Neural cell (in vitro differentiated cells): ENCODE measurements around the gene C19orf44. TPM values are rescaled to one million over a fixed set of nuclear protein-coding genes. Genes with fewer than 3 reads are reported as not detected.

Experiments used
- H2AFZ ChIP-seq: fragments of 200-600, 300-800 bp; sonication (generic), shearing (Covaris generic); 2 replicates; pipeline ENCODE4 v1.6.0; 2014; ENCODE audit warnings: low read depth, mild to moderate bottlenecking, antibody characterized with exemption, low read length, moderate library complexity
- H3F3A ChIP-seq: fragments of 200-600 bp; shearing (Covaris generic); 2 replicates; pipeline ENCODE4 v1.6.1; 2016; ENCODE audit warnings: mild to moderate bottlenecking, moderate library complexity, mixed read lengths, antibody characterized with exemption, low read length; ENCODE audit not compliant: insufficient read depth, poor library complexity, severe bottlenecking
- H3K27ac ChIP-seq: fragments of 200-600, 300-800 bp; sonication (generic), shearing (Covaris generic); 2 replicates; pipeline ENCODE4 v1.5.1; 2014; ENCODE audit warnings: mild to moderate bottlenecking, low read length, moderate library complexity
- H3K27me3 ChIP-seq: fragments of 300-800, 200-600 bp; sonication (generic), shearing (Covaris generic); 2 replicates; pipeline ENCODE4 v1.6.0; 2014; ENCODE audit warnings: mild to moderate bottlenecking, low read depth, low read length, moderate library complexity; ENCODE audit not compliant: insufficient read depth
- H3K36me3 ChIP-seq: fragments of 300-800, 200-600 bp; sonication (generic), shearing (Covaris generic); 2 replicates; pipeline ENCODE4 v1.5.1; 2014; ENCODE audit warnings: mild to moderate bottlenecking, antibody characterized with exemption, low read length, moderate library complexity; ENCODE audit not compliant: insufficient read depth
- H3K4me2 ChIP-seq: fragments of 300-800, 200-600 bp; sonication (generic), shearing (Covaris generic); 2 replicates; pipeline ENCODE4 v1.6.0; 2014; ENCODE audit warnings: mild to moderate bottlenecking, low read length
- H3K4me3 ChIP-seq: fragments of 300-800, 200-600 bp; sonication (generic), shearing (Covaris generic); 2 replicates; pipeline ENCODE4 v1.5.1; 2014; ENCODE audit warnings: mild to moderate bottlenecking, low read length, moderate library complexity
- H3K79me2 ChIP-seq: fragments of 200-600 bp; shearing (Covaris generic); replicated peaks from 2 replicates; pipeline ENCODE4 v1.6.0; 2014; ENCODE audit warnings: mild to moderate bottlenecking, low read length, moderate library complexity; ENCODE audit not compliant: insufficient read depth
- H3K9ac ChIP-seq: fragments of 300-800, 200-600 bp; sonication (generic), shearing (Covaris generic); 2 replicates; pipeline ENCODE4 v1.6.1; 2016; ENCODE audit warnings: mild to moderate bottlenecking, low read length, mixed read lengths
- H3K9me2 ChIP-seq: fragments of 200-600 bp; shearing (Covaris generic); 2 replicates; pipeline ENCODE4 v1.6.1; 2016; ENCODE audit warnings: mild to moderate bottlenecking, low read length, mixed read lengths; ENCODE audit not compliant: insufficient read depth
- H3K9me3 ChIP-seq: fragments of 200-600, 300-800 bp; sonication (generic), shearing (Covaris generic); 2 replicates; pipeline ENCODE4 v1.6.1; 2016; ENCODE audit warnings: mild to moderate bottlenecking, mixed run types, low read length, moderate library complexity, mixed read lengths
- H4K20me1 ChIP-seq: fragments of 200-600 bp; shearing (Covaris generic); 2 replicates; pipeline ENCODE4 v1.6.1; 2016; ENCODE audit warnings: mild to moderate bottlenecking, mixed run types; ENCODE audit not compliant: insufficient read depth
- CTCF ChIP-seq: fragments of 450-650 bp; IDR thresholded peaks from 2 replicates; pipeline ENCODE4 v1.5.1; 2014; ENCODE audit warnings: antibody characterized with exemption, mild to moderate bottlenecking, moderate library complexity; ENCODE audit not compliant: poor library complexity, severe bottlenecking
- EP300 ChIP-seq: fragments of 450-650 bp; conservative IDR thresholded peaks from 2 replicates; pipeline ENCODE4 v1.6.1; 2014; ENCODE audit warnings: antibody characterized with exemption, mild to moderate bottlenecking, moderate library complexity; ENCODE audit not compliant: poor library complexity, severe bottlenecking
- EZH2 ChIP-seq: fragments of 200-600, 300-800 bp; shearing (Covaris generic), sonication (generic); IDR thresholded peaks from 2 replicates; pipeline ENCODE4 v1.6.1; 2014; ENCODE audit warnings: antibody characterized with exemption, low read length, borderline replicate concordance, mild to moderate bottlenecking; ENCODE audit not compliant: insufficient read depth, poor library complexity, severe bottlenecking
- MXI1 ChIP-seq: fragments of 450-650 bp; conservative IDR thresholded peaks from 2 replicates; pipeline ENCODE4 v1.6.1; 2014; ENCODE audit warnings: antibody characterized with exemption, mild to moderate bottlenecking; ENCODE audit not compliant: poor library complexity, severe bottlenecking
- POLR2AphosphoS5 ChIP-seq: IDR thresholded peaks from 2 replicates; pipeline ENCODE4 v1.6.1; 2012
- RAD21 ChIP-seq: fragments of 450-650 bp; conservative IDR thresholded peaks from 2 replicates; pipeline ENCODE4 v1.6.1; 2014; ENCODE audit warnings: antibody characterized with exemption, mild to moderate bottlenecking, moderate library complexity
- REST ChIP-seq: IDR thresholded peaks from 2 replicates; pipeline ENCODE4 v1.6.1; 2012; ENCODE audit warnings: borderline replicate concordance
- SMC3 ChIP-seq: fragments of 450-650 bp; conservative IDR thresholded peaks from 2 replicates; pipeline ENCODE4 v1.6.1; 2014; ENCODE audit warnings: antibody characterized with exemption, mild to moderate bottlenecking, moderate library complexity; ENCODE audit not compliant: poor library complexity
- TAF1 ChIP-seq: IDR thresholded peaks from 2 replicates; pipeline ENCODE4 v1.6.1; 2012; ENCODE audit warnings: low read depth
- polyA plus RNA-seq: library from polyadenylated mRNA; depleted of rRNA; stranded (reverse); fragments of >200 nt; gene quantifications from 2 replicates; pipeline ENCODE4 v1.2.3, GENCODE V29; 2014

C19orf44 gene
- polyA plus RNA-seq, 1 donor from 2014 or later = 9.9 TPM

GRCh38 chr19:16540948-16541347, 44.8 kb downstream of the C19orf44 start:
- Histone ChIP-seq H2AFZ (no peak overlapping the region), H3K36me3 (no peaks in the 10 kb centered on the region), H3K27me3 (no peaks in the 10 kb centered on the region), H3K27ac (no peak overlapping the region), H3K4me2 (peak overlapping the region; percentile 94), H3K4me3 (peak overlapping the region; percentile 77), H3K9me2 (no peaks in the 10 kb centered on the region), H4K20me1 (peaks cover 2% of the 10 kb centered on the region), H3K79me2 (peaks cover 47% of the 10 kb centered on the region), H3K9ac (peak overlapping the region; percentile 87), H3K9me3 (no peaks in the 10 kb centered on the region), H3F3A (no peaks in the 10 kb centered on the region)
- TF ChIP-seq CTCF (no peak), MXI1 (no peak), REST (no peak), EZH2 (no peak), TAF1 (no peak), POLR2AphosphoS5 (no peak), EP300 (no peak), SMC3 (no peak), RAD21 (no peak)

GRCh38 chr19:16541526-16542044, 45.4 kb downstream of the C19orf44 start:
- Histone ChIP-seq H4K20me1 (peaks cover 2% of the 10 kb centered on the region), H3K9ac (peak overlapping the region; percentile 87)

More at GRCh38 chr19:16541526-16542044, 45.4 kb downstream of the C19orf44 start:
- Histone ChIP-seq H3K9me2 (no peaks in the 10 kb centered on the region), H3K27ac (peak overlapping the region; percentile 71), H3K27me3 (no peaks in the 10 kb centered on the region), H3K79me2 (peaks cover 47% of the 10 kb centered on the region), H3K9me3 (no peaks in the 10 kb centered on the region), H3F3A (no peaks in the 10 kb centered on the region), H2AFZ (peak overlapping the region; percentile 47), H3K4me2 (peak overlapping the region; percentile 94), H3K4me3 (peak overlapping the region; percentile 77), H3K36me3 (no peaks in the 10 kb centered on the region)
- TF ChIP-seq SMC3 = peak; percentile 38
- TF ChIP-seq EZH2 = no peak
